ENCODE measurements around the gene HPCAL1. TPM values are rescaled to one million over a fixed set of nuclear protein-coding genes. Genes with fewer than 3 reads are reported as not detected.
A peak's percentile ranks its signal among the peaks of the same experiment; 100 is the strongest.
"Not testable (repeated sequence)": the region's sequence is repeated elsewhere in the genome, so short reads cannot be mapped to it uniquely, and the experiment has no call there.

HPCAL1 gene
- total RNA-seq, 1 donor: 34.4 TPM

DNA sequence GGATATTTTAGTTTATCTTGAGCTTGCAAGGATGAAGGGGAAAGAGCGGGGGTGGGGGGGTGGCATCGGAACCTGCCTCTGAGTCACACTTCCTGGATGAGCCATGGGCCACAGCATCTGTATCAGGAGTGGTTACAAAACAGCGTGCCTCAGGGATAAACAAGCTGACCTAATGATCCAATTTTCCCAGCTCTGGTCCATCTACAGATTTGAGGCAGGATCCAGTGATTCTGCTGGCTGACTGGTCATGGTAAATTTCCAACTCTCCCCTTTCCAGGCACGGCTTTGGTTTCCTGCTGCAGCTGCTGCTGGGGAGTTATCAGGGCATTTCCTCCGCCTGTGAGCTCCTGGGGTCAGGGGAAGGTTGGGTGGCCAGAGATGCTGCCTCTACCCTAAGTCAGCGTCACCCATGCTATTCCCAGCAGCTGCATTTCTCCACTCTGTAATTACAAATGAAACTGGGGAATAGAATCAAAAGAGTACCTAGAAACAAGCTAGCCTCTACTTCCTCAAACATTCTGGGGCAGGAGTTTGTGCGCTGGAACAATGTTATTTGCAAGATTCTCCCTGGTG is 4.7 kb upstream of the HPCAL1 start:
- peak; percentile 85 for DNase-seq (ENCODE audit: low read depth)
- TF ChIP-seq, protein P1, sequence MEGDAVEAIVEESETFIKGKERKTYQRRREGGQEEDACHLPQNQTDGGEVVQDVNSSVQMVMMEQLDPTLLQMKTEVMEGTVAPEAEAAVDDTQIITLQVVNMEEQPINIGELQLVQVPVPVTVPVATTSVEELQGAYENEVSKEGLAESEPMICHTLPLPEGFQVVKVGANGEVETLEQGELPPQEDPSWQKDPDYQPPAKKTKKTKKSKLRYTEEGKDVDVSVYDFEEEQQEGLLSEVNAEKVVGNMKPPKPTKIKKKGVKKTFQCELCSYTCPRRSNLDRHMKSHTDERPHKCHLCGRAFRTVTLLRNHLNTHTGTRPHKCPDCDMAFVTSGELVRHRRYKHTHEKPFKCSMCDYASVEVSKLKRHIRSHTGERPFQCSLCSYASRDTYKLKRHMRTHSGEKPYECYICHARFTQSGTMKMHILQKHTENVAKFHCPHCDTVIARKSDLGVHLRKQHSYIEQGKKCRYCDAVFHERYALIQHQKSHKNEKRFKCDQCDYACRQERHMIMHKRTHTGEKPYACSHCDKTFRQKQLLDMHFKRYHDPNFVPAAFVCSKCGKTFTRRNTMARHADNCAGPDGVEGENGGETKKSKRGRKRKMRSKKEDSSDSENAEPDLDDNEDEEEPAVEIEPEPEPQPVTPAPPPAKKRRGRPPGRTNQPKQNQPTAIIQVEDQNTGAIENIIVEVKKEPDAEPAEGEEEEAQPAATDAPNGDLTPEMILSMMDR (IDR thresholded peaks at IDR 0.05; ENCODE audit: insufficient read depth, low read length): no peak
- no peak overlapping the region for H3K4me3 ChIP-seq (ENCODE audit: low read depth, low read length)

DNA sequence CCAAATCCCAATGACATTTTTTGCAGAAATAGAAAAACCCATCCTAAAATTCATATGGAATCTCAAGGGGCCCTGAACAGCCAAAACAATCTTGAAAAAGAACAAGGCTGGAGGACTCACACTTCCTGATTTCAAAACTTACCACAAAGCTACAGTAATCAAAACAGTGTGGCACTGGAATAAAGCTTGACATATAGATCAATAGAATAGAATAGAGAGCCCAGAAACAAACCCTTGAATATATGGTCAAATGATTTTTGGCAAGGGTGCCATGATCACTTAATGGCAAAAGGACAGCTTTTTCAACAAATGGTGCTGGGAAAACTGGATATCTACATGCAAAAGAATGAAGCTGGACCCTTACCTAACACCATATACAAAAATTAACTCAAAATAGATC is 3.9 kb upstream of the HPCAL1 start:
- not testable (repeated sequence) for DNase-seq (ENCODE audit: low read depth)

DNA sequence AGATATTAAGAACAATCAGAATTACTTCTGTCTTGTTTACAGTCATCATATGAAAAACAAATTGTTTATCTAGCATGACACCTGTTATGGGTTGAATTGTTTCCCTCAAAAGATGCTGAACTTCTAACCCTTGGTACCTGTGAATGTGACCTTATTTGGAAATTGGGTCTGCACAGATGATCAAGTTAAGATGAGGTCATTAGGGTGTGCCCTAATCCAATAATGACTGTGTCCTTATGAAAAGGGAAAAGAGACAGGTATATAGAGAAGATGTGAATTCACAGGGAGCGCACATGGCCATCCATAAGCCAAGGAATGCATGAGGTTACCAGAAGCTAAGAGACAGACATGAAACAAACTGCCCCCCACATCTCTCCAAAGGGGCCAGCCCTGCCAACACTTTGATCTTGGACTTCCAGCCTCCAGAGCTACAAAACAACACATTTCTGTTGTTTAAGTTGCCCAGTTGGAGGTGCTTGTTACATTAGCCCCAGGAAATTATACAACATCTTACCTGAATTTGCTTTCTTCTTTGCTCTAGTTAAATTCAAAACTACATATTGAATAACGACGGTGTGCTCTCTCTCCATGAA is 2.3 kb upstream of the HPCAL1 start:
- H3K4me3 ChIP-seq (ENCODE audit: low read depth, low read length): no peak overlapping the region
- TF ChIP-seq, protein P1 (IDR thresholded peaks at IDR 0.05; ENCODE audit: insufficient read depth, low read length): no peak
- DNase-seq (ENCODE audit: low read depth): no peak

More for the DNA sequence above, 3.9 kb upstream of the HPCAL1 start:
- H3K4me3 ChIP-seq (ENCODE audit: low read depth, low read length): not testable (repeated sequence)

DNA sequence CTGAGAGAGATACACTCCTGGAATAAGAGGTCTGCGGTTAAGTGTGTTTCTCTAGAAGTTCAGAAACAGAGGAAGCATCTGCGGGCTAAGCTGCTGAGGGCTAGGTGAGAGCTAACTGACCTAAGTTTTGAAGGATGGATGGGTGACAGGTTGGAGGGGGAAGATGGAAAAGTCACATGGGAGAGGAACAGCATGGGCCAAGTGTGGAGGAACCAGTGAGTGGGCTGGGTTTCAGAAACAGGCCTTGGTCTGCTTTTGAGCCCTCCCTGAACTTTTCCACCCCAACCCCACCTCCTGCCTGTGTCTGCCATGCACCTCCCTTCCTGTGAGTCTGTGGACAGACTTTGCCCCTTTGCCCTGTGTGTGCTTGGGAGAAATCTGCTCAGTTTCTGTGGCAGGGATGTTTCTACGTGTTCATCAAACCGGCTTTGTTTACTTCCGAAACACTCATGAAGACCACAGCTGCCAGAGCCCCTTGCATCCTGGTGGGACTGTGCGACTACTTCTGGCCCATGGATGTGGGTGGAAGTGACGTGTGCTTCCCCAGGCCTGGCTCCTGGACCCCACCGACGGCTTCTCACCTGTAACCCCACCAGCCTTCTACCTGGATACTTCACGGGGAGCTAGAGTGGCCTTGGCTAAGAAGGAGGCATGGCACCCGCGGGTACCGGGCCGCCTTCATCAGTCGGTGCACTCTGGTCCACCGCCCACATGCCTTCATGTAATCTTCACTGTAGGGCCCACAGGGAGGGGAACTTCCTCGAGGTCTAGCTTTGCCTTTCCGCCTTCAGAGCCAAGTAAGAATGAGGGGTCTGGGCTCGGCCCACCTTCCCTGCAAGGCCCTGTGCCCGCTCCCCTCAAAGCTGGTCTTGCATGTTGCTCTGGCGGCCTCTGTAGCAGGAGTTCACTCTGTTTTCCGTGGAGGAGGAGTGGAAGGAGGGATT is 1.4 kb upstream of the HPCAL1 start:
- H3K4me3 ChIP-seq (ENCODE audit: low read depth, low read length): no peak overlapping the region
- TF ChIP-seq, protein P1 (IDR thresholded peaks at IDR 0.05; ENCODE audit: insufficient read depth, low read length): no peak
- no peak for DNase-seq (ENCODE audit: low read depth)

DNA sequence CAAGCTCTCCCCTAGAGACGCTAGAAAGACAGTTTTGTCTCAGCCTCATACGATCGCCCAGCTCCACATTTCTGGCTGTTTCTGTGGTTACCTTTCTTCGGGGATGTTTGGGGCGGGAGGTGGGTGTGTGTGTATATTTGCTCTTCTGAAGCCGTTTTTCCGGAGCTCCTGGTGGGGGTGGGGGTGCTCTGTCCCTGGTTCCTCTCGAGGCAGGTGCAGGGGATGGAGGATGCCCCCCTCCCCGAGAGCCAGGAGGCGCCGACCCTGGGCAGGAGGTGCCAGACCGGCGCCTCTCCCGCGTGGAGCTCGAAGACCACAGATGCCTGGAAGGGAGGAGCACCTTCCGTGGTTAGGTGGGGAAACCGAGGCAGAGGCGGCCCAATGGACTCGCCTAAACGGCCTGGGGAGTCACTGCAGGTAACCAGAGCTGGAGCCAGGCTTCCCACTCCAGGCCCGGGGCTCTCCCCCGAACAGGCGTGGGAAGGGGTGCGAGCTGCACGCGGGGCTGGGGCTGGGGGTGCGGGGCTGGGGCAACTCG is 694 bp upstream of the HPCAL1 start:
- H3K4me3 ChIP-seq (ENCODE audit: low read depth, low read length): peak overlapping the region; percentile 53
- TF ChIP-seq, protein P1 (IDR thresholded peaks at IDR 0.05; ENCODE audit: insufficient read depth, low read length): no peak
- DNase-seq (ENCODE audit: low read depth): no peak

DNA sequence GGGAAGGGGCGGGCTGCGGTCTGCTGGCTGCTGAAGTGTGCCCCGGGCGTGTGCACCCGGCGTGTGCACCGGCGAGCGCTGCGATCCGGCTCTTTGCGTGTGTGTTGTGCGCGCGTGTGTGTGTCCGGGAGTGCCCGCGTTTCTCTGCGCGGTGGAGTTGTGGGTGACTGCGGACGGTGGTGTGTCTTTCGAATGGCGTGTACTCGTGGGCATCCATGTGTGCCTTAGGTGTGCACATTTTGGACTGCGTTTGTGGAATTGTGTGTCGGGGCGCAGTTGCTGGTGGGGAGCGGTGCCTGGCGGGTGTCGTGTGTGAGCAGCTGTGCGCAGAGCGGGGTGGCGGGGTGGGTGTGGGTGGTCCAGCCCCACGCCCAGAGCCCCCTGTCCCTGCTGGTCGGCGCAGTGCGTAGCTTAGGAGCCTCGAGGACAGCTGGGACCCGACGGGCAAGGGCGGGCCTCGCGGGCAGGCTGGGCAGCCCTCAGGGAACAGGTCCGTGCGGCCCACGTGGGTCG is 533 bp downstream of the HPCAL1 start:
- DNase-seq (ENCODE audit: low read depth): peak; percentile 22
- TF ChIP-seq, protein P1 (IDR thresholded peaks at IDR 0.05; ENCODE audit: insufficient read depth, low read length): no peak

More for the DNA sequence above, 533 bp downstream of the HPCAL1 start:
- H3K4me3 ChIP-seq (ENCODE audit: low read depth, low read length): peak overlapping the region; percentile 83

Data from fibroblast of the aortic adventitia (primary cell).